Measurements from ENCODE around the gene KLRC2.
"Not testable (repeated sequence)": the region's sequence is repeated elsewhere in the genome, so short reads cannot be mapped to it uniquely, and the experiment has no call there.

Gene KLRC2

DNA sequence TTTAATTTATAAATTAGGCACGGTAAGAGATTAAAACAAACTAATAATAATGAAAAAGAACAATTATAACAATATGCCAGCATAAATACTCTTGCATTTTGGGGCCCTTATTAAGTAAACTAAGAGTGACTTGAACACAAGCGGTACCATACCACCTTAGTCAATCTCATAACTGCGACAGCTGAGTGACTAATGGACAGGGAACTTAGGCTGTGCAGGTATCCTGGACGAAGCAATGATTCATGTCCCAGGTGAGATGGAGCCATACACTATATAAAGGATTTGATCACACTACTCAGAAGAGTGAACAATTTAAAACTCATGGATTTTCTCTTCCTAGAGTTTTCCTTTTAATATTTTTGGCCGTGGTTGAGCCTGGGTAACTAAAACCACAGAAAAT is 30.5 kb downstream of the KLRC2 start:
- DNase-seq (ENCODE audit: low spot score), result no peak

DNA sequence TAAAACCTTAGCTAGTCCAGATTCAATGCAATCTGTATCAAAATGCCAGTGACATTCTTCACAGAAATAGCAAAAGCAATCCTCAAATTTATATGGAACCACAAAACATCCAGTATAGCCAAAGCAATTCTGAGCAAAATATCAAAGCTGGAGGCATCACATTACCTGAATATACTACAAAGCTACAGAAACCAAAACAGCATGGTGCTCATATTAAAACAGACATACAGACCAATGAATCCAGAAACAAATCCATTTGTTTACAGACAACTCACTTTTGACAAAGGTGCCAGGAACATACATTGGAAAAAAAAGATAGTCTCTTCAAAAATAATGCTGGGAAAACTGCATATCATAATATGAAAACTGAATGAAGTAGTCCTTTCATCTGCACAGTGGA is 31.0 kb downstream of the KLRC2 start:
- DNase-seq (ENCODE audit: low spot score), result no peak

DNA sequence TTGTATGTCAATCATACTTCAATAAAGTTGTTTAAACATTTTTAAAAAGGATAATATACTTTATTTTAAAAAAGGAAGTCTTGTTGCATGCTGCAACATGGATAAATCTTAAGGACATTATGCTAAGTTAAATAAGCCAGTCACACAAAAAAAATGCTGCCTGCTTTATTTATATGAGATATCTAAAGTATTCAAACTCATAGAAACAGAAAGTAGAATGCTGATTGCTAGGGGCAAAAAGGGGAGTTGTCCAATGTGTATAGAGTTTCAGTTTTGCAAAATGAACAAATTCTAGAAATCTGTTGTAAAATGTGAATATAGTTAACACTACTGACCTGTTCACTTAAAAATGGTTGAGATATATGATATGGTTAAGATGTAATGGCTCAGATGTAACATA is 35.0 kb downstream of the KLRC2 start:
- no peak for DNase-seq (ENCODE audit: low spot score)

DNA sequence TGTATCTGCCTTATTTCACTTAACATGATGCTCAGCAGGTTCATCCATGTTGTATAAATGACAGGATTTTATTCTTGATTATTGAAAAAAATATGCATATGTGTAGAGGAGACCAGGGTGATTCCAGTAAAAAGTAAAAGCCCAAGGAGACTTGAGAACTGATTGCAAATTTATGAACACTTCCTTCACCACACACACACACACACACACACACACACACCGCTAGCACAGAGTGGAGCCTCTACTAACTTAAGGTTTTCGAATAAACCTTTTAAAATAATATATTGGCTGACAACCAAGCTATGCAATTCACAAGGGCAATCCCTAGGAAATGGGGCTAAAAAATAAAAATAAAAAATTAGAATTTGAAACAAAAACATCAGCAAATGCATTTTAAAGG is 37.6 kb downstream of the KLRC2 start:
- no peak for DNase-seq (ENCODE audit: low spot score)

DNA sequence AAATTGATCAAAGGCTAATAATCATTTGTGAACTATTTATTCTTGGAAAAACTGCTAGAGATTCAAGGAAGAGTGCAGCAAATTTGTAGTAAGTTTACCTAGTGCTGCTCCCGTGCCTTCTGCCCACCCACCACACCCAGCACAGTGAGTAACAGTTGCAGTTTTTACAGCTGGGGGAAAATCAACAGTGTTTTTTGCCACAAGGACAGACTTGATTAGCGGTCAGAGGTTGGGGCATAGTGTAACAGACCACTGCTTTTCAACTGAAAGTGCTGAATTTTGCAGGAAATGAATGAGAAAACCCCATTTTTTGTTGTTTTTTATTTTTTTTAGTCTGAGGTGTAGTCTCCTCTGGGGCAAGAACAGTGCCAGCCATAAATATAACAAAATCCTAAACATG is 38.5 kb downstream of the KLRC2 start:
- no peak for DNase-seq (ENCODE audit: low spot score)

DNA sequence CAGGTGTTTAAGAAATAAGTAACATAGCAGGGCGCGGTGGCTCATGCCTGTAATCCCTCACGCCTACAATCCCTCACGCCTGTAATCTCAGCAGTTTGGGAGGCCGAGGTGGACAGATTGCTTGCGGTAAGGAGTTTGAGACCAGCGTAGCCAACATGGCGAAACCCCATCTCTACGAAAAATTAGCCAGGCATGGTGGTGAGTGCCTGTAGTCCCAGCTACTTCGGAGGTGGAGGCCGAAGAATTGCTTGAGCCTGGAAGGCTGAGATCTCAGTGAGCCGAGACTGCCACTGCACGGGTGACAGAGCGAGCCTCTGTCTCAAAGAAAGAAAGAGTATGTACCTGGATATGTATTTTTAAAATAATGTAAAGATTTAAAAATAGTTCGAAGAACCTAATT is 39.6 kb downstream of the KLRC2 start:
- not testable (repeated sequence) for DNase-seq (ENCODE audit: low spot score)

DNA sequence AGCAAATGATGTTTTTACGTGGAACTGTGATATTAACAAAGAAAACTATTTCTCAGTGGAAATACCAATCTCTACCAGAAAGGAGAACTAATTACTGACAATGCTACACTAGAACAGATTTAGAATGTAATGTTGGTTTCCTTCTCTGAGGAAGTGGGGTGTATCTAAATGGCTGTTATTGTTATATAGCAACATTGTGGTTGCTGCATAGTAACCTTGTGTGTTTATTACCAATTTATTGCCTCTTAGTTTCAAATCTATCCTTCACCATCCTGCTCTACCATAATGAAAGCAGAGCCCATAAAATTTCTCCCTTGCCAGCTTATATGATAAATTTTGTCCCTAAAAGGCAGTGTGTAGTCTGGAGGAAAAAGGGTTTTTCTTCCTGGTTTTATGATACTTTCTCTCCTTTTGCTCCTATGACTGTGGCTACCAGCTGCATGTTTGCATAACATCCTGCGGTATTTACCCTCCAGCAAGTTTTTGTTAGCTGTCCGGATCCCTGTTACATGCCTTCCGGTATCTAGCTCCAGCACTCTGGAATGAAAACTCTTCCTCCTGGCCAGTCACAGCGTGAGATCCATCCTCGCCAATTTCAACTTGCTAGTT is 40.3 kb downstream of the KLRC2 start:
- DNase-seq (ENCODE audit: low spot score), result no peak

DNA sequence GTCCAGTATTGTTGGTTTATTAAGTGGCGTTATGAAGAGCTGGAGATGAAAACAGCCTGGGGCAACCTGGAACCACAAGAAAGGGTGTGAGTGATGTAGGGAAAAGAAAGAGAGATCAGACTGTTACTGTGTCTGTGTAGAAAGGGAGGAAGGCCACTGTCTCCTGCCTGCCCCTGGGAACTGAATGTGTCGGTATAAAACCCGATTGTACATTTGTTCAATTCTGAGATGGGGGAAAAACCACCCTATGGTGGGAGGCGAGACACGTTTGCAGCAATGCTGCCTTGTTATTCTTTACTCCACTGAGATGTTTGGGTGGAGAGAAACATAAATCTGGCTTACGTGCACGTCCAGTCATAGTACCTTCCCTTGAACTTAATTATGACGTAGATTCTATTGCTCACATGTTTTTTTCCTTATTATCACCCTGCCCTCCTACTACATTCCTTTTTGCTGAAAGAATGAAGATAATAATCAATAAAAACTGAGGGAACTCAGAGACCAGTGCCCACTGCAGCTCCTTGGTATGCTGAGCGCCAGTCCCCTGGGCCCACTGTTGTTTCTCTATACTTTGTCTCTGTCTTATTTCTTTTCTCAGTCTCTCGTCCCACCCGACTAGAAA is 41.2 kb downstream of the KLRC2 start:
- not testable (repeated sequence) for DNase-seq (ENCODE audit: low spot score)

DNA sequence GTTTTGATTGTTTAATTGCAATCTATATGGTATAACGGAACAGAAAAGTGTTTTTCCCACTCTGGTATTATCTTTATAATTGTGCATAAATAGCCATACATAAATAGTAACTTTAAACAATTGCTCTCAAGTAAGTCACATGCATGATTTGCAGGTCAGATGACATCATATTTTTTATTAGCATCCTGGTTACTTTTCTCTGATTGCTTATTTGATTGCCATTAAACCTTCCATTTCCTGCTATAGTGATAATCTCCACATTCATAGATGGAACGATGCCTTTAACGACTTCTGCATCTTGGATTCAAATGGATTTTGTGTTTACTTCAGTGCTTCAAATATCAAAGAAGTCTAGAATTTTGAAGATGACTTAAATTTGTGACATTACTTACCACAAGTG is 42.5 kb downstream of the KLRC2 start:
- no peak for DNase-seq (ENCODE audit: low spot score)

DNA sequence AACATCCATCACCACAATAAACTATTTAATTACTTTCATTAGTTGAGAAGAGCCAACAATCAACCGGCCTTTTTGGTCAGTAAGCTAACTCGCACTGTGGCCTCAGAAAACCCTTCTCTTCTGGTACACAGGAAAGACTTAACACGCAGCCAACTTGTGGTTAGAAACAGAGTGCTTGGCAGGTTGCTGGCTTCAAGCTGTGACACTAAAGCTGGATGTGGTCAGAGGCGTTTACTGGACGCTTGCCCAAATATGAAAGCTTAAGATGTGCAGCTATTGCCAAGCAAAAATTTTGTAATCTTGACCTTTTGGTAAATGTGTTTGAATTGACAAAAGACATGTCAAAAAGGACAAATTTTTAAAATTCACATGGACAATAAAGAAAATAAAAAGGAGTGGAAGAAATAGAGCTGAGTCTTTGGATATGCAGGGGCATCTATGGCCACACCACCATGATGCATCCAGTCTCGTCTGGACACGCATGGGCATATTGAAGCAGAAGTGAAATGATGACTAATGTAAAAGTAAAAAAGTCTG is 43.3 kb downstream of the KLRC2 start:
- no peak for DNase-seq (ENCODE audit: low spot score)

DNA sequence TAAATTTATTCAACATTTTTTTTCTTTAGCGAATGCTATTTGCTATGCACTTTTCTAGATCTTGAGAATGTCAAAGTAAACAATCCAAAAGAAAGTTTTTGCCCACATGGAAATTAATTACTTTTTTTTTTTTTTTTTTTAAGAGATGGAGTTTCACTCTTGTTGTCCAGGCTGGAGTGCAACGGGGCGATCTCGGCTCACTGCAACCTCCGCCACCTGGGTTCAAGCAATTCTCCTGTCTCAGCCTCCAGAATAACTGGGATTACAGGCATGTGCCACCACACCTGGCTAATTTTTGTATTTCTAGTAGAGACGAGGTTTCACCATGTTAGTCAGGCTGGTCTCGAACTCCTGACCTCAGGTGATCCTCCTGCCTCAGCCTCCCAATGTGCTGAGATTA is 44.8 kb downstream of the KLRC2 start:
- DNase-seq (ENCODE audit: low spot score), result not testable (repeated sequence)

DNA sequence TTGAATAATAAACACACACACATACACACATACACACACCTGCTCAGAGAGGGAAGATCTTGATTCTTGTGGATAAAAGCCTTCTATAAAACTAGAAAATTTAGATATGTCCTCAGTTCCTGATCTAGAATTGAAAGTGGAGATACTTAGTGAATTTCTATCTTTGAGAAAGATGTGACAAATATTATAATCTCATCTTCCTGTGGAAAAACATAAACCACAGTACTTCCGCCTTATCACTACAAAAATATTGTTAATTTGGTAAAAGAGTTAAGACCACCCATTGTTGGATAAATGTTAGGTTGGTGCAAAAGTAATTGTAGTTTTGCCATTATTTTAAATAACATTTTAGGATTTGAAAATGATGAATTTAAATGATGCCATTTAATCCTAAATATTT is 45.9 kb downstream of the KLRC2 start, which contains the start of gene KLRK1:
Gene KLRK1 (minus strand): TSS at position 138 of the 400 bp plus-strand sequence. CDS start 1,231 bp downstream, outside the sequence.
- no peak for DNase-seq (ENCODE audit: low spot score)

DNA sequence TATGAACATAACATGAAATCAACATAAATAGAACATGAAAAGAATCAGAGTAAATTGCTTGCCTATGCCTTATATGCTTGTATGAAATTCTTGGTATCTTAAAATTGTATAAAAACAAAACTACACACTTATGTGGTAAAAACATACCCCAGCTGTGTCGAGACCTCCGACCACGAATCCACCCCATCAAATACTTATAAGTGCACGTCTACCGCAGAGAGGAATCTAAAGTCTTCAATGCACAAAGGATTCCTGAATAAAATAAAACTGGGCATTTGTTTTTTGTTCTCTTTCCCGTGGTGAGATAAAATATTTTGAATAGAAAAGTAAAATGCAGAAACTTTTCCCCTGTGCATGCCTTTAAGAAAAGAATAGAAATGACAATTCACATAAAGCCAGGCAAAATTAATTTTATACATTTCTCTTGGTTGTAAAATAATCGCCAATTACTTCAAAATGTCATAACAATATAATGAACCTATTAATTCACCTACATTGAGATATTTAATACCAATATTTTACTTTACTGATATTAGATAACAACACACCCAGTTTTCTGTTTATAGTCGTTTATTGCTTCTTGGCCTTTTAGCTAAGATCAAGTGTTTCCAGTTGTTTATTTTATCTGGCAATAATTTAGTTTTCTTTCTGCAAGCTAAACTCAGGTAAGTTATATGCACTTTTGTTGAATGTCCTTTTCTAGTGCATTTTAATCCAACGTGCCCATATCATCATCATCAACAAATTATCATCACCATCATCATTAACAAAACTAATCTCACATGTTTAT is 47.0 kb downstream of the KLRC2 start:
- no peak for DNase-seq (ENCODE audit: low spot score)

DNA sequence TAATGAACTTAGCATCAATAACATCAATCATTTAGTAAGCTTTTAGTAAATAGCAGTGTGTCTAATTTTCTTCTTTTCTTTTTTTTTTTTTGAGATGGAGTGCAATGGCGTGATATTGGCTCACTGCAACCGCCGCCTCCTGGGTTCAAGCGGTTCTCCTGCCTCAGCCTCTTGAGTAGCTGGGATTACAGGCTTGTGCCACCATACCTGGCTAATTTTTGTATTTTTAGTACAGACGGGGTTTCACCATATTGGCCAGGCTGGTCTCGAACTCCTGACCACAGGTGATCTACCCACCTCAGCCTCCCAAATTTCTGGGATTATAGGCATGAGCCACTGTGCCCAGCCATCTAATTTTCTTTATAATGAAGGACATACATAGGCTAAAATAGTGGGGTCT is 48.3 kb downstream of the KLRC2 start:
- DNase-seq (ENCODE audit: low spot score), result not testable (repeated sequence)

DNA sequence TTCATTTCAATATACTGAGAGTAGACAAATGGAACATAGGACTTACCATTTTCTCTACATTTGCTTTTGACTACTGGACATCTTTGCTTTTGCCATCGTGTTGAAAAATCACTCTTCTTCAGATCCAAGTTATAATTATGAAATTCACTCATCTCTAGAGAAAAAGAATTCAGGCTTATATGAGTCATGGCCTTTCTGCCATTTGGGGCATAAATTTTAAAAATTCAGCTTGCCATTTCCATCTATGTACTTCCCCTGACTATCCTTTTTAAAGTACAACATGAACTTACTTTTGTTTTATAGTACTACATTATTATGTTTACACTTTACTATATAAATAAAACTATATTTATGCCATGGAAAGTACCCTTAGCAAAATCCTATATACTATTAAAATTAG is 49.0 kb downstream of the KLRC2 start:
- no peak for DNase-seq (ENCODE audit: low spot score)

DNA sequence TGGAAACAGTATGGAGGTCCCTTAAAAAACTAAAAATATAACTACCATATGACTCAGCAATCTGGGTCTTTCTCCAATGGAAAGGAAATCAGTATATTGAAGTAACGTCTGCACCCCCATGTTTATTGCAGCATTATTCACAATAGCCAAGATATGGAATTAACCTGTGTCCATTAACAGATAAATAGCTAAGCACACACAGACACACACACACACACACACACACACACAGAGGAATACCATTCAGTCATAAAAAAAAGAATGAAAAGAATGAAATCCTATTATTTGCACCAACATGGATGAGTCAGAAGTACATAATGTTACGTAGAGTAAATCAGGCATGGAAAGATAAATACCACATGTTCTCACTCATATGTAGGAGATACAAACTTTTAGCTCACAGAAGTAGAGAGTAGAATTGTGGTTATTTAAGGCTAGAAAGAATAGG is 50.6 kb downstream of the KLRC2 start:
- no peak for DNase-seq (ENCODE audit: low spot score)

DNA sequence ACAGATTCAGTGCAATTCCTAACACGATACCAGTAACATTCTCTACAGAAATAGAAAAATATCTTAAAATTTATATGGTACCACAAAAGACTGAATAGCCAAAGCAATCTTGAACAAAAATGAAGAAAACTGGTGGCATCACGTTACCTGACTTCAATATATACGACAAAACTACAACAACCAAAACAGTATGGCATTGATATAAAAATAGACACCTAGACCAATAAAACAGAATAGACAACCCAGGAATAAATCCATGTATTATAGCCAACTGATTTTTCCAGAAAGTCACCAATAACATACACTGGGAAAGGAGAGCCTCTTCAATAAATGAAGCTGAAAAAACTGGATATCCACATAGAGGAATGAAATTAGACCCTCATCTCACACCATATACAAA is 51.6 kb downstream of the KLRC2 start:
- DNase-seq (ENCODE audit: low spot score), result no peak

DNA sequence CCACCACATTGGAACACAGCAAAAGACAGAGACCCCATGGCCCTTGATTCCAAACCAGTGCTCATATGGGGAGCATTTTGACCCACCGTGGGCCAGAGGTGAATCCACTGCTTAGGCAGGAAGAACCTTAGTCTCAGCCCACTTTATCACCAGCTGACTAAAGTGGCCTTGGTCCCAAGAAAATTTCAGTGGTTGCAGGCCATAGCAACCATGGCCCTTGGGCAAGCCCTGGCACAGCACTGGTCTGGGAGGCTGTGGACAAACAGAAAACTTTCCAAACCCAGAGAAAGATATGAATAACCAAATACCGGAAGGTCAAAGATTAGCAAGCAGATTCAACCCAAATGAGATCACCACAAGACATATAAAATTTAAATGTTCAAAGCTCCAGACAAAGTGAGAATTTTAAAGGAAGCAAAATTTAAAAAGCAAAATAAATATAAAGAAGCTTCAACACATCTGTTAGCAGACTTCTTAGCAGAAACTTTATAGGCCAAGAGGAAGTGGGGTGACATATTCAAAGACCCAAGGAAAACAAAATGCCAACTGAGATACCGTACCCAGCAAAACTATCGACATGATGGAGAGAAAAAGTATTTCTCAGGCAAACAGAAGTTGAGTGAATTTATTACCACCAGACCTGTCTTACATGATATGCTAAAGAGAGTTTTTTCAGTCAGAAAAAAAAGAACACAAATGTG is 53.7 kb downstream of the KLRC2 start:
- DNase-seq (ENCODE audit: low spot score), result no peak
